Measurements from ENCODE around the gene CNNM2. TPM values are rescaled to one million over a fixed set of nuclear protein-coding genes. Genes with fewer than 3 reads are reported as not detected.

CNNM2 gene
- total and polyA plus RNA-seq, 2 donors (not counting 1 experiment from before 2014, with no cell fraction given), result 6.6 to 21.6 TPM

GRCh38 chr10:103072891-103073290 lies 154.8 kb downstream of the CNNM2 start:
- no peak overlapping the region for H3K9ac ChIP-seq (ENCODE audit: low read length)
- Mint-ChIP-seq H3K27ac (no peak overlapping the region), H3K4me1 (peaks cover 30% of the 10 kb centered on the region), H3K27me3 (no peaks in the 10 kb centered on the region), H3K9me3 (ENCODE audit: insufficient read depth) (no peaks in the 10 kb centered on the region), H3K4me3 (no peak overlapping the region)
- ATAC-seq (ENCODE audit: low read depth) (no peak), DNase-seq (no peak)
- intact Hi-C loops (cut with micrococcal nuclease), result no loop called here
- no peak overlapping the region for H3K27ac ChIP-seq (ENCODE audit: low read length in 2 of 2)
- ChIA-PET POLR2A (no interaction called here), CTCF (interaction anchor here (1.0 kb wide), 1 partner anchor 9 kb away, joined by 3 read pairs; no protein-coding TSS in a partner anchor)
- no peaks in the 10 kb centered on the region for H4K20me1 ChIP-seq (ENCODE audit: control insufficient read depth, insufficient read depth, low read length, poor library complexity, severe bottlenecking)
- H3K4me3 ChIP-seq (ENCODE audit: control extremely low read depth in 1 of 5, extremely low read depth in 1 of 5, insufficient read depth in 1 of 5, low read depth in 2 of 5, low read length in 4 of 5), result no peak overlapping the region
- H3K79me2 ChIP-seq (ENCODE audit: control insufficient read depth, insufficient read depth, low read length), result no peaks in the 10 kb centered on the region
- no peak overlapping the region for H2AFZ ChIP-seq (ENCODE audit: insufficient read depth, low read depth, low read length, poor library complexity, severe bottlenecking)
- 100% methylated on average over 2 of the region's 8 CpGs for WGBS (ENCODE audit: insufficient coverage)
- H3K27me3 ChIP-seq (replicated peaks in 1 of 4; ENCODE audit: control extremely low read depth in 1 of 4, control insufficient read depth in 3 of 4, insufficient read depth in 4 of 4, low read length in 3 of 4), result no peaks in the 10 kb centered on the region
- H3K36me3 ChIP-seq (replicated peaks in 1 of 2; ENCODE audit: control extremely low read depth in 1 of 2, control insufficient read depth in 1 of 2, extremely low read depth in 1 of 2, insufficient read depth in 2 of 2, low read length in 1 of 2), result peaks cover 0 to 11% of the 10 kb centered on the region in 2 experiments
- H3K9me3 ChIP-seq (ENCODE audit: control extremely low read depth in 1 of 3, control insufficient read depth in 2 of 3, insufficient read depth in 1 of 3, low read length in 2 of 3), result no peaks in the 10 kb centered on the region
- H3K4me1 ChIP-seq (ENCODE audit: control insufficient read depth in 2 of 2, insufficient read depth in 2 of 2, low read length in 2 of 2), result peaks cover 26% of the 10 kb centered on the region in 2 donors
- TF ChIP-seq EZH2 (IDR thresholded peaks at IDR 0.05; ENCODE audit: borderline replicate concordance, insufficient read depth, low read depth, low read length, poor library complexity, severe bottlenecking) (no peak), CTCF (IDR thresholded peaks at IDR 0.05) (no peak)
- no peak overlapping the region for H3K4me2 ChIP-seq (replicated peaks; ENCODE audit: low read depth, low read length, poor library complexity, severe bottlenecking)

- intact Hi-C loops (cut with micrococcal nuclease), result no loop called here
These were observed 158.9 kb downstream of the CNNM2 start for GRCh38 chr10:103077020-103077419.

More at GRCh38 chr10:103077020-103077419, 158.9 kb downstream of the CNNM2 start:
- H3K27me3 ChIP-seq (replicated peaks in 1 of 4; ENCODE audit: control extremely low read depth in 1 of 4, control insufficient read depth in 3 of 4, insufficient read depth in 4 of 4, low read length in 3 of 4), result no peaks in the 10 kb centered on the region
- 95% methylated on average over 16 of the region's 21 CpGs for WGBS (ENCODE audit: insufficient coverage)
- H3K79me2 ChIP-seq (ENCODE audit: control insufficient read depth, insufficient read depth, low read length), result no peaks in the 10 kb centered on the region
- no peak overlapping the region for H3K4me2 ChIP-seq (replicated peaks; ENCODE audit: low read depth, low read length, poor library complexity, severe bottlenecking)
- no peaks in the 10 kb centered on the region for H3K9me3 ChIP-seq (ENCODE audit: control extremely low read depth in 1 of 3, control insufficient read depth in 2 of 3, insufficient read depth in 1 of 3, low read length in 2 of 3)
- H3K4me1 Mint-ChIP-seq, result no peaks in the 10 kb centered on the region
- no peak overlapping the region for H3K4me3 Mint-ChIP-seq
- no peaks in the 10 kb centered on the region for H3K4me1 ChIP-seq (ENCODE audit: control insufficient read depth in 2 of 2, insufficient read depth in 2 of 2, low read length in 2 of 2)
- ChIA-PET CTCF (interaction anchor here (0.7 to 1.3 kb wide), 2 partner anchors 9 to 11 kb away, joined by 3 read pairs; no protein-coding TSS in a partner anchor), POLR2A (no interaction called here)
- no peak overlapping the region for H2AFZ ChIP-seq (ENCODE audit: insufficient read depth, low read depth, low read length, poor library complexity, severe bottlenecking)
- ATAC-seq (ENCODE audit: low read depth) (no peak), DNase-seq (no peak)
- H4K20me1 ChIP-seq (ENCODE audit: control insufficient read depth, insufficient read depth, low read length, poor library complexity, severe bottlenecking), result no peaks in the 10 kb centered on the region
- TF ChIP-seq CTCF (IDR thresholded peaks at IDR 0.05) (no peak), EZH2 (IDR thresholded peaks at IDR 0.05; ENCODE audit: borderline replicate concordance, insufficient read depth, low read depth, low read length, poor library complexity, severe bottlenecking) (no peak)
- H3K9ac ChIP-seq (ENCODE audit: low read length), result no peak overlapping the region
- H3K27ac ChIP-seq (ENCODE audit: low read length in 2 of 2), result no peak overlapping the region
- H3K27ac Mint-ChIP-seq, result no peak overlapping the region
- peaks cover 0 to 11% of the 10 kb centered on the region in 2 experiments for H3K36me3 ChIP-seq (replicated peaks in 1 of 2; ENCODE audit: control extremely low read depth in 1 of 2, control insufficient read depth in 1 of 2, extremely low read depth in 1 of 2, insufficient read depth in 2 of 2, low read length in 1 of 2)
- no peaks in the 10 kb centered on the region for H3K27me3 Mint-ChIP-seq
- no peaks in the 10 kb centered on the region for H3K9me3 Mint-ChIP-seq (ENCODE audit: insufficient read depth)
- H3K4me3 ChIP-seq (ENCODE audit: control extremely low read depth in 1 of 5, extremely low read depth in 1 of 5, insufficient read depth in 1 of 5, low read depth in 2 of 5, low read length in 4 of 5), result no peak overlapping the region
